Chondrocyte (in vitro differentiated cells): Measurements from ENCODE around the gene SLC47A1. TPM values are rescaled to one million over a fixed set of nuclear protein-coding genes. Genes with fewer than 3 reads are reported as not detected.

Source experiments
- DNase-seq: peaks from one replicate; pipeline ENCODE4 v3.0.0; 2021; ENCODE audit warnings: mixed read lengths, low spot score
- H3K27ac Mint-ChIP-seq: one replicate; pipeline ENCODE4 v1.8.0; 2021; ENCODE audit warnings: mild to moderate bottlenecking, moderate library complexity, mixed read lengths; ENCODE audit not compliant: unreplicated experiment
- H3K27me3 Mint-ChIP-seq: 2 replicates; pipeline ENCODE4 v1.8.0; 2021; ENCODE audit warnings: low read depth, mixed read lengths
- H3K36me3 Mint-ChIP-seq: 2 replicates; pipeline ENCODE4 v1.8.0; 2021; ENCODE audit warnings: low read depth, mixed read lengths
- H3K4me1 Mint-ChIP-seq: 2 replicates; pipeline ENCODE4 v1.8.0; 2021; ENCODE audit warnings: low read depth, mild to moderate bottlenecking, mixed read lengths
- H3K4me3 Mint-ChIP-seq: one replicate; pipeline ENCODE4 v1.8.0; 2021; ENCODE audit warnings: mild to moderate bottlenecking, moderate library complexity, mixed read lengths; ENCODE audit not compliant: unreplicated experiment
- H3K9me3 Mint-ChIP-seq: 2 replicates; pipeline ENCODE4 v1.8.0; 2021; ENCODE audit warnings: low read depth, mixed read lengths
- total RNA-seq: library from RNA; stranded (reverse); gene quantifications from 3 replicates; pipeline ENCODE4 v1.2.1, GENCODE V29; 2021
- TF ChIP-seq, protein P1 (sequence below): fragments of 200-600 bp; sonication (generic); IDR thresholded peaks from 2 replicates; pipeline ENCODE4 v1.5.0; 2021; ENCODE audit warnings: antibody characterized with exemption, mild to moderate bottlenecking, moderate library complexity

Gene SLC47A1
- total RNA-seq, 1 donor from 2014 or later: 1.7 TPM

DNA sequence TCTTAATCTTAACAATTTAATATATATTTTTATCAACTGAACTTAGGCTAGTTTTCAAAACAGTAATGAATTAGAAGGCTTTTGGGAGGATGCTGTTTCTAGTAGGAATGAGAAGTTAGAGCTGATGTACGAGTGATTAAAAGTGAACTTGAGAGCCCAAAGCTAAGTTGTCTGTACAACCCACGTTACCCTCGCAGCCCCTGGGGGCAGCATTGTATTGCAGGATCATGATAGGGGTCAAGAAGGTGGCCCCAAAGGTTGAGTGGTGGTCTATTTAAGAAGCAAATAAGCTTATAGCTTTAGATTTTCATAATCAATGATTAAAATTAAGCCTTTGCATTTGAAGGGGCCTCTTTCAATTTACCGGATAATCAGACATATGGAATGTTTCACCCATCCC lies 81.2 kb downstream of the SLC47A1 start:
- Mint-ChIP-seq H3K9me3 (peaks cover 26% of the 10 kb centered on the region), H3K4me1 (no peaks in the 10 kb centered on the region), H3K27ac (no peak overlapping the region), H3K27me3 (no peaks in the 10 kb centered on the region), H3K36me3 (peaks cover 13% of the 10 kb centered on the region), H3K4me3 (no peak overlapping the region)
- no peak for DNase-seq
- TF ChIP-seq, protein P1, sequence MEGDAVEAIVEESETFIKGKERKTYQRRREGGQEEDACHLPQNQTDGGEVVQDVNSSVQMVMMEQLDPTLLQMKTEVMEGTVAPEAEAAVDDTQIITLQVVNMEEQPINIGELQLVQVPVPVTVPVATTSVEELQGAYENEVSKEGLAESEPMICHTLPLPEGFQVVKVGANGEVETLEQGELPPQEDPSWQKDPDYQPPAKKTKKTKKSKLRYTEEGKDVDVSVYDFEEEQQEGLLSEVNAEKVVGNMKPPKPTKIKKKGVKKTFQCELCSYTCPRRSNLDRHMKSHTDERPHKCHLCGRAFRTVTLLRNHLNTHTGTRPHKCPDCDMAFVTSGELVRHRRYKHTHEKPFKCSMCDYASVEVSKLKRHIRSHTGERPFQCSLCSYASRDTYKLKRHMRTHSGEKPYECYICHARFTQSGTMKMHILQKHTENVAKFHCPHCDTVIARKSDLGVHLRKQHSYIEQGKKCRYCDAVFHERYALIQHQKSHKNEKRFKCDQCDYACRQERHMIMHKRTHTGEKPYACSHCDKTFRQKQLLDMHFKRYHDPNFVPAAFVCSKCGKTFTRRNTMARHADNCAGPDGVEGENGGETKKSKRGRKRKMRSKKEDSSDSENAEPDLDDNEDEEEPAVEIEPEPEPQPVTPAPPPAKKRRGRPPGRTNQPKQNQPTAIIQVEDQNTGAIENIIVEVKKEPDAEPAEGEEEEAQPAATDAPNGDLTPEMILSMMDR: no peak

DNA sequence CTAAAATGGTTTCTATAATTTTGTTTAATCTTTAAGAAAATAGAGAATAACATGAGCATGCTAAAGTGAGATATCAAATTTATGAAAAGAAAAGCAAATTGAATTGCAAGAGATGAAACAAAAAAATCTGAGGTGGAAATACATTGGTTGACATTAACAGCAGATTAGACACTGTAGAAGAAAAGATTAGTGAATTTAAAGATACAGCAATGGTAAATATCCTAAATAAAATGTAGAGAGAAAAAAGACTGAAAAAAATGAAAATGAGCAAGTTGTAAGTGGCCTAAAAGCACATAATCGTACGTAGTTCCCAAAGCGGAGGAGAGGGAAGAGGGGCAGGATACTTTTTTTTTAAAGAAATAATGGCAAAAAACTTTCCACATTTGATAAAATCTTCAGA lies 84.4 kb downstream of the SLC47A1 start:
- Mint-ChIP-seq H3K36me3 (peaks cover 16% of the 10 kb centered on the region), H3K4me3 (no peak overlapping the region), H3K9me3 (peaks cover 35% of the 10 kb centered on the region), H3K27me3 (no peaks in the 10 kb centered on the region), H3K4me1 (no peaks in the 10 kb centered on the region), H3K27ac (no peak overlapping the region)
- TF ChIP-seq, protein P1: no peak
- DNase-seq: no peak

DNA sequence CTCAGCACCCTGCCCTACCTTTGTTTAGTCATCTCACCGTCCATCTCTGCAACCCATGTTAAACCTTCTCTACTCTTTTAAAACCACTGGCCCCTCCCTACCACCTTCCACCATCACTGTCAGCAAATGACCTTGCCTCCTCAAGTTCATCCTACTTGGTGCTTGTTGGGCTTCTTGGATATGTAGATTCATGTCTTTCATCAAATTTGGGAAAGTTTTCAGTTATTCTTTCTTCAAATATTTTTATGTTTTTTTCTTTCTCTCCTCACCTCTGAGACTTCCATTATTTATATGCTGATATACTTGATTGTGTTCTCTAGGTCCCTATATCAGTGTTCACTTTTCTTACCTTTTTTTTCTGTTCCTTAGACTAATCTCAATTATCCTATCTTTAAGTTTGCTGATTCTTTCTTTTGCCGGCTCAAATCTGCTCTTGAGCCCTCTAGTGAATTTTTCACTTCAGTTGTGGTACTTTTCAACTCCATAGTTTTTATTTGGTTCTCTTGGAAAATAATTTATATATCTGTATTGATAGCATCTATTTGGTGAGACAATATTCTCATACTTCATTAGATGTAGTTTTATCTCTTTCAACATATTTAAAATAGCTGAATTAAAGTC lies 86.2 kb downstream of the SLC47A1 start:
- Mint-ChIP-seq H3K27me3 (no peaks in the 10 kb centered on the region), H3K4me1 (no peaks in the 10 kb centered on the region), H3K36me3 (peaks cover 16% of the 10 kb centered on the region), H3K4me3 (no peak overlapping the region), H3K27ac (no peak overlapping the region), H3K9me3 (peaks cover 35% of the 10 kb centered on the region)
- DNase-seq: no peak
- TF ChIP-seq, protein P1: no peak

GRCh38 chr17:19621697-19622096 lies 88.0 kb downstream of the SLC47A1 start:
- Mint-ChIP-seq H3K27me3 (no peaks in the 10 kb centered on the region), H3K36me3 (peaks cover 16% of the 10 kb centered on the region), H3K4me1 (no peaks in the 10 kb centered on the region), H3K27ac (no peak overlapping the region), H3K4me3 (no peak overlapping the region), H3K9me3 (peaks cover 35% of the 10 kb centered on the region)
- DNase-seq: no peak
- TF ChIP-seq, protein P1: no peak

DNA sequence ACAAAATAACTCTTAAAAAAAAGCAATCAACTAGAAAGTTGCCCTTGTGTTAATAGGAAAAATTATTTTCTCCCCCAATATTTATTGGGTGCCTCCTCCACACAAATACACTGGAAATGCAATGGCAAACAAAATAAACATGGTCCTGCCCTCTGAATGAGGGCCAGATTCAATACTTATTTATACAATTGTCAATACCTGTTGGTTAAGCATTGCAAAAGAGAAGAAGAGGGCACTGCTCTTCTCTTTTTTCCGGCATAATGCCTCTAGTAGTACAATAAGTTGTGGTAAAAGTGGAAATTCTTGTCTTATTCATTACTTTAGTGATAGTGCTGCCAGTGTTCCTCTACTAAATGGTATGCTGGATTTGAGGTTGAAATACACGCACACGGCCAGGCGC lies 92.4 kb downstream of the SLC47A1 start:
- TF ChIP-seq, protein P1: no peak
- DNase-seq: no peak
- Mint-ChIP-seq H3K27me3 (no peaks in the 10 kb centered on the region), H3K9me3 (peaks cover 2% of the 10 kb centered on the region), H3K27ac (no peak overlapping the region), H3K4me3 (no peak overlapping the region), H3K36me3 (peaks cover 1% of the 10 kb centered on the region), H3K4me1 (peaks cover 7% of the 10 kb centered on the region)

Other genes with a start within 250 kb of the SLC47A1 start
- 9.4 to 22.0 TPM (median 9.9 TPM) in 3 replicates for gene B9D1, start 171.1 kb upstream of the SLC47A1 start, total RNA-seq
- gene MAPK7, start 155.4 kb upstream of the SLC47A1 start, total RNA-seq: 50.0 to 53.6 TPM (median 52.3 TPM) in 3 replicates
- gene MFAP4, start 146.7 kb upstream of the SLC47A1 start, total RNA-seq: 307 to 312 TPM (median 310 TPM) in 3 replicates
- gene RNF112, start 122.6 kb upstream of the SLC47A1 start, total RNA-seq: 0.67 to 1.5 TPM (median 1.5 TPM) in 3 replicates
- gene ALDH3A2, start 114.9 kb downstream of the SLC47A1 start, total RNA-seq: 26.5 to 43.6 TPM (median 27.4 TPM) in 3 replicates
- gene SLC47A2, start 182.7 kb downstream of the SLC47A1 start, total RNA-seq: not detected in 3 replicates
- gene ALDH3A1, start 214.4 kb downstream of the SLC47A1 start, total RNA-seq: 1.6 TPM in 1 of 3 replicates, not detected in the others